Panc1 (cell line): ENCODE results near the gene SPR.

Experiments
- POLR2AphosphoS5 ChIP-seq: IDR thresholded peaks from 2 replicates; pipeline ENCODE4 v1.6.1; 2012; ENCODE audit warnings: mild to moderate bottlenecking, low read depth, low read length, moderate library complexity
- SIN3A ChIP-seq: IDR thresholded peaks from 2 replicates; pipeline ENCODE4 v1.6.1; 2012; ENCODE audit warnings: low read depth, mild to moderate bottlenecking, low read length, moderate library complexity, borderline replicate concordance; ENCODE audit not compliant: insufficient read depth
- TF ChIP-seq, protein P1 (sequence below): fragments of 450-650 bp; IDR thresholded peaks from 2 replicates; pipeline ENCODE4 v1.5.1; 2017; ENCODE audit warnings: mild to moderate bottlenecking

- TF ChIP-seq, protein P1, sequence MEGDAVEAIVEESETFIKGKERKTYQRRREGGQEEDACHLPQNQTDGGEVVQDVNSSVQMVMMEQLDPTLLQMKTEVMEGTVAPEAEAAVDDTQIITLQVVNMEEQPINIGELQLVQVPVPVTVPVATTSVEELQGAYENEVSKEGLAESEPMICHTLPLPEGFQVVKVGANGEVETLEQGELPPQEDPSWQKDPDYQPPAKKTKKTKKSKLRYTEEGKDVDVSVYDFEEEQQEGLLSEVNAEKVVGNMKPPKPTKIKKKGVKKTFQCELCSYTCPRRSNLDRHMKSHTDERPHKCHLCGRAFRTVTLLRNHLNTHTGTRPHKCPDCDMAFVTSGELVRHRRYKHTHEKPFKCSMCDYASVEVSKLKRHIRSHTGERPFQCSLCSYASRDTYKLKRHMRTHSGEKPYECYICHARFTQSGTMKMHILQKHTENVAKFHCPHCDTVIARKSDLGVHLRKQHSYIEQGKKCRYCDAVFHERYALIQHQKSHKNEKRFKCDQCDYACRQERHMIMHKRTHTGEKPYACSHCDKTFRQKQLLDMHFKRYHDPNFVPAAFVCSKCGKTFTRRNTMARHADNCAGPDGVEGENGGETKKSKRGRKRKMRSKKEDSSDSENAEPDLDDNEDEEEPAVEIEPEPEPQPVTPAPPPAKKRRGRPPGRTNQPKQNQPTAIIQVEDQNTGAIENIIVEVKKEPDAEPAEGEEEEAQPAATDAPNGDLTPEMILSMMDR: no peak
- TF ChIP-seq SIN3A: no peak
- TF ChIP-seq POLR2AphosphoS5: no peak
Observed at GRCh38 chr2:72925328-72925943, 38.2 kb downstream of the SPR start.
